Measurements from ENCODE around the gene PARP4.
"Not testable (repeated sequence)": the region's sequence is repeated elsewhere in the genome, so short reads cannot be mapped to it uniquely, and the experiment has no call there.

The PARP4 gene

DNA sequence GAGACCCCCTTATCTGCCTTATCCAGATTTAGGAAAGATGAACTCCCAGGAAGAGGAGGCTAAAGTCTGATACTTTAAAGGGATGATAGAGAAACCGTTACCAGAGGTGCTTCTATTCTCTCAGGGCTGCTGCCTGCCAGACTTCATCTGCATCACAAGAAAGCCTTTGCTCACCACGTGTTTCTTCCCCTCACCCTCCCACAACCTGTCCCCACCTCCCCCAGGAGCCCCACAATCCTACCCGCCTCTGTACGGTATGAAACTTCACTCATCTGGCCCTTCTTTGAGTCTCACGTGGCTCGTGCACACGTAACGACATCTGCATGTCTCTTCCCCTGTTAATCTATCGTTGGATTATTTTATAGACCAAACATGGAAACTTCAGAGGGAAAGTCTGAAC, 67.7 kb downstream of the PARP4 start:
- DNase-seq (ENCODE audit: low read depth), result not testable (repeated sequence)

DNA sequence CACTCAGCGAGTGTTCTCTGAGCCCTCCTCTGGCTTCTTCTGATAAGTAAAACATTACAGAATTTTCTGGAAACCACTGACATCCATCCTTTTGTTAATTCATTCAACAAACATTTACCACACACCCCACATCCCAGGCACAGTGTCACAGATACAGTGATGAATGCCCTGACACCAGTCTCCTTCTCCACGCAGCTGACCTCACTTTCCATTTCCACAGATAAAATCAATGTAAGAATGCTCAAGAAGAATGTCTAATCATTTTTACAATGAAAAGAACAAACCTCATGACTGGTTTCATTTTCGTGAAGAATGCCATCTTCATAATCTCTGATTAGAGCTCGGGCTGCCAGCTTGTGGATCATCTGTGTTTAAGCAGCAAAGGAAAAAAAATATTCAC, 69.2 kb downstream of the PARP4 start:
- DNase-seq (ENCODE audit: low read depth), result no peak

GRCh38 chr13:24426045-24426444, 86.5 kb downstream of the PARP4 start:
- not testable (repeated sequence) for DNase-seq (ENCODE audit: low read depth)

- DNase-seq (ENCODE audit: low read depth), result not testable (repeated sequence)
Observed at GRCh38 chr13:24419668-24420067, 92.9 kb downstream of the PARP4 start.

- DNase-seq (ENCODE audit: low read depth), result no peak
Observed at GRCh38 chr13:24407844-24408243, 104.7 kb downstream of the PARP4 start.

DNA sequence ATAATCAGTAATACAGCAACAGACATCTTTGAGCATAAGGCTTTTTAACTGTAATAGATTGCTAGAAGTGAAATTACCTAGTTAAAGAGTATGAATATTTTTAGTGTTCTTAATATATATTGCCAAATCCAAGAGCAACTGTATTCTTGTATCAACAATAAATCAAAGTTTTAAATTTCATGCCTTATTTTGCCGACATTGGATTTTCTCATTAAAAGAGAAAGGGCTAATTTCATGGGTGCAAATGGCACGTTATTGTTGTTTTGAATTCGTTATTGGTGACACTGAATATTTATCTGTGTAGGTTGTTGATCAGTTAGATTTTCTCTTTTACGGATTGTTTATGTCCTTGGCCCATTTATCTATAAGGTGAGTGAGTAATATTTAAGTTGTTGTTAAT, 106.1 kb downstream of the PARP4 start:
- DNase-seq (ENCODE audit: low read depth), result no peak

GRCh38 chr13:24396821-24397220, 115.8 kb downstream of the PARP4 start:
- no peak for DNase-seq (ENCODE audit: low read depth)

- no peak for DNase-seq (ENCODE audit: low read depth)
Observed at GRCh38 chr13:24392972-24393371, 119.6 kb downstream of the PARP4 start.

- DNase-seq (ENCODE audit: low read depth), result not testable (repeated sequence)
Observed at GRCh38 chr13:24391771-24392683, 120.6 kb downstream of the PARP4 start.

GRCh38 chr13:24390795-24391194, 121.8 kb downstream of the PARP4 start:
- DNase-seq (ENCODE audit: low read depth), result not testable (repeated sequence)

DNA sequence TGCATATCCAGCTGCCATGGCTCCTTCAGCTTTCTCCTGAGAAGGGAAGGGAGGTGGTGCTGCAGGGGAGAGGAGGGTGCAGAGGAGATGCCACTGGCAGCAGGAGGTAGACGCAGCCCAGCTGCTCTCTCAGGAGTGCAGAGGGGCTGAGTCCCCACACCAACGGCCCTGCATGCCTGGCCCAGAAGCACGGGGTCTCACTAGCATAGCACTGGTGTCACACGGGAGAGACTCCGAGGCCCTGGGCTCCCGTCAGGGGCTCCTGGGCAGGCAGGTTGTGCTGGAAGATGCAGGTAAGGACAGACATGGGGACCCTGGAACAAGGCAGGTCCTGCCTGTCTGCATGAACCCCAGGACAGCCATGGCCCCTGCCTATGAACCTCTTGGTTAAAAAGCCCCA, 123.1 kb downstream of the PARP4 start:
- no peak for DNase-seq (ENCODE audit: low read depth)

DNA sequence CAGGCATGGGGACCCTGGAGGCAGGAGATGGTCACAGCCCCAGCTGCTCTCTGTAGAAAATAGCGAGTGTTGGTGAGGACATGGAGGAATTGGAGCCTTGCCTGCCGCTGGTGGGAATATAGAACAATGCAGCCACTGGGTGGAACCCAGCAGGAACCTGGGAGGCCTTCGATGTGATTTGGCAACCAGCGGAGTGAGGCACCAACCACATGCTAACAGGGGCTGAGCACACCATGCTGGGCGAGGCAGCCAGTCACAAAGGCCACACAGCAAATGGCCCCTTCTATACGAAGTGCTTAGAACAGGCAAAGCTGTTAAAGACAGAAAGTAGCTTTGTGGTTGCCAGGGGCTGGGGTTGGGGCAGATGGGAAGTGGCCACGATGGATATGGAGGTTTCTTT, 123.8 kb downstream of the PARP4 start:
- not testable (repeated sequence) for DNase-seq (ENCODE audit: low read depth)

DNA sequence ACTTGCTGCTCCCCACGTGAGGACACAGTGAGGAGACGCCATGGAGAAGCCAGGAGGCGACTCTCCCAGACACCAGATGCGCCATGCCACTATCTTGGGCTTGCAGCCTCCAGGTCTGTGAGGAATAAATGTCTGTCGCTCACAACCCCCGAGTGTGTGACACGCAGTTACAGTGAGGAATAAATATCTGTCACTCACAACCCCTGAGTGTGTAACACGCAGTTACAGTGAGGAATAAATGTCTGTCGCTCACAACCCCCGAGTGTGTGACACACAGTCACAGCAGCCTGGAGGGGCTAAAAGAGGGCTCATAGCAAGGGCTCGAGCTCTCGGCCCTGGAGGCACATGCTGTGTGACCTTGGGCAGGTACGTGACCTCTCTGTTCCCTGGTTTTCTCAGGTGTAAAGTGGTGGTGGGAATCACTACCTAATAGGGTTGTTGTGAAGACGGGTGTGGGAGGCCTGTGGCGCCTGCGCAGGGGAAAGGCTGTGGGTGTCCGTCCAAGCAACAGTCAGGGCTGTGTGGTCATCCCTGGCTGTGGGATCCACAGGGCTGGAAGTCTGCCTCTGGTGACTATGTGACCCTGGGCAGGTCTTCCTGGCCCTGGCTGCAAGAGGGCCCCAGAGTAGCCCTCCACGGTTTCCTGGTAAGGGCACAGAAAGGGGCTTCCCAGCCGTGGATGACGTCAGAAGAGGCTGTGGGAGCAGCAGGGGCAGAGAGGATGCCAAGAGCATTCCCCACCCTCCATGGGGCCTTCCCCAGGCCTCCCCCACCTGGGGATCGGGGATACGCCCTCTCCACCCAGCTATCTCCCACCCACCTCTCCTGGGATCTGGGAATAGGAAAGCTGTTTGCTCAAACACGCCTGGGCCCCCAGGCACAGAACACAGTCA, 125.5 kb downstream of the PARP4 start:
- no peak for DNase-seq (ENCODE audit: low read depth)

DNA sequence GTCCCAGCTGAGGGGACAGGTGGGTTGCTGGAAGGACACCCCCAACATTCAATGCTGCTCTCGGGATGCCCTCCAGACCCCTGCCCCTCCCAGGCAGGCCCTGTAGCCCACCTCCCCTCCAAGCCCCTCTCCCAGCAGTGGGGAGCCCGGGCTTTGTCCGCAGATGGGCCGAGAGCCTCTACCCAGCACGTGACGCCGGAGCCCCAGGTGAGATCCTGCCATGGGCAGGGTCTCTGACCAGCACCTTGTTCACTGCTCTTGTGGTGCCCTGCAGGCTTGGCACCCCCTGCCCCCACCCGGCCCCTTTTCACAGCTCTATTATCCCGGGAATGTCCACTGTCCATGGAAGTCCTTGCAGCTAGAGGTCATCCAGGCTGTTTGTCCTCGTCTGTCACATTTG, 126.7 kb downstream of the PARP4 start:
- DNase-seq (ENCODE audit: low read depth), result no peak

DNA sequence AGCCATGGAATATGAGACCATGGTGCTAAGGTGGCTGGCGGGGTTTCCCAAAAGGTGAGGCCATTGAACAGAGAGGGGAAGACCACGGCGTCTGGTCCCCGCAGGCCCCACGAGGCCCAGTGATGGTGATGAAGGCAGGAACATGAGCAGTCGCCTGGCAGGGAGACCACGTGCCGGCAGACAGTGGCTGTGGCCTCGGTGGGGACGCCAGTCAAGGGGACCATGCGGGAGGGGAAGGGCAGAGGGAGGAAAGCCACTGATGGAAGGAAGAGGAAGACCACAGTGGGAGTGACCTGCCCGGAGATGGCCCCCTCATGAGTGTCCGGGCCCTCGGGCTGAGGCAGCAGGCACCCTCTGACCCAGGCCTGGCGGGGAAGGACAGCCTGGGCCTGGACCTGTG, 127.6 kb downstream of the PARP4 start:
- not testable (repeated sequence) for DNase-seq (ENCODE audit: low read depth)

- DNase-seq (ENCODE audit: low read depth), result not testable (repeated sequence)
Observed at GRCh38 chr13:24384091-24384490, 128.5 kb downstream of the PARP4 start.

GRCh38 chr13:24381541-24382265, 130.9 kb downstream of the PARP4 start:
- no peak for DNase-seq (ENCODE audit: low read depth)

DNA sequence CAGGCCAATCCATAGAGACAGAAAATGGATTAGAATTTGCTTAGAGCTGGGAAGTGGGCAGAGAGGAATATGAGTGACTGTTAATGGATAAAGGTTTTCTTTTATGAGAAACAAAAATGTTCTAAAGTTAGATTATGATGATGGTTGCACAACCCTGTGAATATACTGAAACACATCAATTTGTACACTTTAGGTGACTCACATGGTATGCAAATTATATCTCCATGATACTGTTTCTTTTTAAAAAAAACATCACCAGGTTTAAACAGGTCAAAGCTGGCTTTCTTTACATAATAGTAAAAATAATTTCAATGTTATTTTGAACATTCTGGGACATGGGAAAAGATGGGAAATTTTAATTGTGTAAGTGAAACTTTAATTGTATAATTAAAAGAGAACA, 131.7 kb downstream of the PARP4 start:
- DNase-seq (ENCODE audit: low read depth), result not testable (repeated sequence)

- not testable (repeated sequence) for DNase-seq (ENCODE audit: low read depth)
Observed at GRCh38 chr13:24380227-24380626, 132.4 kb downstream of the PARP4 start.

- not testable (repeated sequence) for DNase-seq (ENCODE audit: low read depth)
Observed at GRCh38 chr13:24371273-24371672, 141.3 kb downstream of the PARP4 start.

All from activated T-cell treated with anti-CD3 and anti-CD28 coated beads for 24 hours (primary cell).